HG03039 (cell line): ENCODE data around the gene IQCM.

Source experiments
- ATAC-seq: cut with Tn5 transposase; IDR thresholded peaks from one replicate; pipeline ENCODE4 v1.9.1; 2021; ENCODE audit warnings: mild to moderate bottlenecking, moderate library complexity; ENCODE audit not compliant: unreplicated experiment

Gene IQCM

DNA sequence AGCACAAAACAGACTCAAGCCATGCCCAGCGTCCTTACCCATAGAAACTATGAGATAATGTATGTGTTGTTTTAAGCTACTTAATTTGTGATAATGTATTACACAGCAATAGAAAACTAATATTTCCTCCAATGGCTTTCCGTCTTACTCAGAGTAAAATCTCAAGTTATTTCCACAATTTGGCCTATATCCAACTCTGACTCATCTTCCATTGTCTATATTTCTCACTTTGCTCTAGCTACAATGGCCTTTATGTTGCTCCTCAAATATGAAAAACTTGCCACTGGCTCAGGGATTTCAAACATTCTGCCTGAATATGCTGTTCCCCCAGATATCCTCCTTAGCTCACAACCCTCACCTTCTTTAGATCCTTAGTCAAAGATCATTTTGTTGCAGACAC lies 31.6 kb downstream of the IQCM start:
- ATAC-seq = no peak

DNA sequence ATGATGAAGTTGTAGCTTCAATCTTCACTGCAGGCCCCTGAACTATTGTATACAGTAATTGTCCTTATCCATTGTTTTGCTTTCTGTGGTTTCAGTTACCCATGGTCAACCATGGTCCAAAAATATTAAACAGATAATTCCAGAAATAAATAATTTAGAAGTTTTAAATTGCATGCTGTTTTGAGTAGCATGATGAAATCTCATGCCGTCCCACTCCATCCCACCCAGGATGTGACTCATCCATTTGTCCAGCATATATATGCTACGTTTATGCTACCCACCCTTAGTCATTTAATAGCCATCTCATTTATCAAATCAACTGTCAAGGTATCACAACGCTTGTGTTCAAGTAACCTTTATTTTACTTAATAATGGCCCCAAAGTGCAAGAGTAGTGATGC lies 34.5 kb downstream of the IQCM start:
- no peak for ATAC-seq

GRCh38 chr4:149768477-149768876 lies 47.2 kb downstream of the IQCM start:
- no peak for ATAC-seq

- ATAC-seq = no peak
Measured at GRCh38 chr4:149766135-149766534, 49.5 kb downstream of the IQCM start.

GRCh38 chr4:149765630-149766029 lies 50.0 kb downstream of the IQCM start:
- no peak for ATAC-seq

DNA sequence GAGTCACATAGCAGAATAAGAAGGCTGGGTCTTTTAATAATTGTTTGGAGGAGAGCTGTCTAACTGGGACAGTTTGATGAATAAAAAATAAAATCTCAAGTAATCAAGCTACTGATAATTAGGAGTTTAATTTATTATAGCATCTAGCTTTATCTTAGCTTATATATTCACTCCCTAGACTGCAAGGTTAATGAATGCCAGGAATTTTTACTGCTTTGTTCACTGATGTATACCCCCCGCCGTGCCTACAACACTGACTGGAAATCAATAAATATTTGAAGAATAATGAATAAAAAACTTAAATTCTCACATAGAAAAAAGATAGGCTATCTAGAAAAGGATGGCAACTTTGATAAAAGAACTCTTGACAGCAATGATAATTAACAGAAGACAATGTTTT lies 59.7 kb downstream of the IQCM start:
- ATAC-seq = no peak

- ATAC-seq = no peak
Measured at GRCh38 chr4:149754526-149754925, 61.1 kb downstream of the IQCM start.

DNA sequence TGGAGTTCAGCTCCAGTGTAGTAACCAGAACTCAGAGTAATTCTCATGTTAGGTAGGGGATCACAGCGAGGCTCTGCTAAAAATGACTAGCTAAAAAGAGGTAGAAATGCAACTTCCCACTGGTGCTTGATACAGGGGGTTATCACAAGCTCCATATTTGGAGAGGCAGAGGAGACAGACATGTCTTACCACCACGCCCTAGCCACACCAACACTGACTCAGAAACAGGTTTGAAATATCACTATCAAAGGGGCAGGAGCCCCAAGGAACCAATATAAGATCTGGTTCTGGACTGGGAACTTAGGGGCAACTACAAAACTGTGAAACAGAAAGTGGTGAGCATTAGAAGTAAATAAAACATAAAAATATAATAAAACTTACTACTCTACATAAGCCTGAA lies 62.9 kb downstream of the IQCM start:
- no peak for ATAC-seq

- ATAC-seq = no peak
Measured at GRCh38 chr4:149751174-149751573, 64.5 kb downstream of the IQCM start.

GRCh38 chr4:149749784-149750183 lies 65.9 kb downstream of the IQCM start:
- no peak for ATAC-seq

DNA sequence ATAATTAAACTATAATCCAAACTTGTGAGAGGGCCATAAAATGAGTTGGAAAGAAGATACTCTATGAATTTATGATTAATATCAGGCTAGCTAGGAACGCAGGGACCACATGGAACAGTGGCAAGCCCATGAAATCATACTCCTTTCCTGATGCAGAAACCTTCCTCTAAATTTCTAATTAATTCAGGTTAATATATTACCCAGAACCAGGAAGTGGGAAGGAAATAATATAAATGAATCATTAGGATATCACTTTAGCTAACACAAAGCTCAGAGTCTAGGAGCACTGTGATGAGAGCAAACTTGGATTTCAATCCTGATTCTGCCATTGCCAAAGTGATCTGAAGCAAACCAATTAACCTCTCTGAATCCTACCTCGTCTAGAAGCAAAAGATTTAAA lies 68.0 kb downstream of the IQCM start:
- no peak for ATAC-seq

- no peak for ATAC-seq
Measured at GRCh38 chr4:149746276-149746675, 69.4 kb downstream of the IQCM start.

DNA sequence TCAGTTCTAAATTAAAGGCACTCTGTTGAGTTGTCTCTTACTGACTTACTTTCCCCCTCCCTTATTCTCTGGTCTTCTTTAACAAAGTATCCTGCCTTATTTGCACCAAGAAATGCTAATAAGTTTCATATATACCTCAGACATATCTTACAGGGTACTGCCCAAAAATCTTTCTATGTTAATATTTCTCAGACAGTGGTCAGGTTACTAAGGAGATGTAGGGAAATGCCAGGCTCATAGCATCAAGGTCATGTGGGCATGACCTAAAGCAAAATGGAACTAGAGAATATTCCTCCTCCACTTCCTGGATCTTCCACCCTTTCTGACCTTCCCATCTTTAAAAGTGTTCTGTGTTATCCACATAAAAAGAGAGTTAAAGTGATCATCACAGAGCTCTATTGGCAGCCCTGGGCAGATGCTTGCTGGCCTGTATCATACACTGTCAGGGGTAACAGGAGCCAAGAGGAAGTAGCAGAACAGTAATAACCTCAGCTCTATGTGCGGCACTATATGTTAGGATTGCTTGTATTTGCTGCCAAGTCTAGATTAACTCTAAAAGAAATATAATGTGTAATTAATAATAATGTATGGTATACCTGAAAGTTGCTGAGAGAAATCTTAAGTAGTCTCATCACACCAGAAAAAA lies 74.3 kb downstream of the IQCM start:
- ATAC-seq = no peak

DNA sequence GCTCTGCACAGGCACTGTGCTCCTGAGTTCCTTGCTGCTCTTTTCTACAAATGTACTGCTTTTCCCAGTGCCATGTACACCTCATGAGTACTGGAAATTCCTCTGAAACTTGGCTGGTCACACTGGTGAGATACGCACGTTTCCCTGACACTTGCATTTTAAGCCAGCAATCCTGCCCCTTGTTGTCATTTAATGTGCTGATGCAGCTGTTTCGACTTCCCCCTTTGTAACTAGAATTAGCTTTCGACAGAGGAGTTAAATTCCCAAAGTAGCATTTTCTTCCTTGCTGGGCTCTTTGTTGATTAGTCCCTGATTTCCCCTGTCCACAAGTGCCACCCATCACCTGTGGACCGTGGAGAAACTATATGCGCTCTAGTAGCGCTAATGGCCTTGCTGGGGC lies 77.5 kb downstream of the IQCM start:
- ATAC-seq = no peak

DNA sequence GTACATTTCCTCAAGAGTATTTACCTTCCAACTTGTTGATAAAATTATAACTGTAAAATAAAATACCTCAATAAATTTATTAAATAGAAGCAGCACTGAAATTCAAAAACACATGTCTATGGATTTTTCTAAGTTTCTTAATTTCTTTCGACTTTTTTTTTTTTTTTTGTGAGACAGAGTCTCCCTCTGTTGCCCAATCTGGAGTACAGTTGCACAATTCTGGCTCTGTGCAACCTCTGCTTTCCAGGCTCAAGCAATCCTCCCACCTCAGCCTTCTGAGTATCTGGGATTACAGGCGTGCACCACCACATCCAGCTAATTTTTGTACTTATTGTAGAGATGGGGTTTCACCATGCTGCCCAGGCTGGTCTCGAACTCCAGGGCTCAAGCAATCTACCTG lies 79.8 kb downstream of the IQCM start:
- ATAC-seq = no peak

DNA sequence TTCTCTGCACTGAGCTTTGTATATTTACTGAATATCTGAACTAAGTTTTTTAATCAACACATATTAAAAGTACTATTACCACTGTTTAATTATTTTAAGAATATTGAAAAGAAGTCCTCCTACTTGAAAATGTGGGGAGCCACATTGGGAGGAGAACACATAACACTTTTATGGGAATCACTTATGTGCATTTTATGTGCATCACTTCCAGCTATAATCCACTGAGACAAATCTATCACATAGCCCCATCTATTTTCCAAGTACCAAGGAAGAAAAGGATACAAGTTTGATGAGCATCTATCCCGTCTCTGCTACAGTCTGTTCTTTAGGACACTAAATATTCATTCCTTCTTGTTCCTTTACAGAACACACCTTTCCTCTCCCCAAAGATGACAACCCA lies 87.2 kb downstream of the IQCM start:
- ATAC-seq = no peak

- no peak for ATAC-seq
Measured at GRCh38 chr4:149727663-149728062, 88.0 kb downstream of the IQCM start.

DNA sequence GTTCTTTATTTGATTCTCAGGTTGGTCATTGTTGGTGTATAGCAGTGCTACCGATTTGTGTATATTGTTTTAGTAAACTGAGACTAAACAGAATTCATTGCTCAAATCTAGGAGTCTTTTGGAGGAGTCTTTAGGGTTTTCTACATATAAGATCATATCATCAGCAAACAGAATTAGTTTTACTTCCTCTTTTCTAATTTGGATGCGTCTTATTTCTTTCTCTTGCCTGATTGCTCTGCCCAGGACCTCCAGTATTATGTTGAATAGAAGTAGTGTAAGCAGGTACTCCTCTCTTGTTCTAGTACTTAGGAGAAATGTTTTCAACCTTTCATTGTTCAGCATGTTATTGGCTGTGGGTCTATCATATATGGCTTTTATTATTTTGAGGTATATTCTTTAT lies 92.6 kb downstream of the IQCM start:
- no peak for ATAC-seq

DNA sequence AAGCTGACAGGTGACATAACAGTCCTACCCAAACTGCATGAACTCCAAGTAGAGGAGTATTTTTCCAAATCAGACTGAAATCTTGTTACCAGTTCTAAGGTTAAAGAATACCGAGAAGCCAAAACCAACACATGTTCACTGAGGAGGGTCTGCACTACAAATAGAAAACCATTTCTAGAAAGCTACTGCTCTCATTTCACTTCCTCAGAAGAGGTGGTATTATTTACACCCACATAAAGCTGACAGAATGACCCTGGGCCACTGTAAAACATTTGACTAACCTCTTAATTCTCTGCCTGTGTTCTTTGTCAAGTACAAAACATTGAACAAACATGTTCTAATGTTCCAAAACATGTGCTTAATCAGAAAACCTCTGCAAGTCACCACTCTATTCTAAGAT lies 95.8 kb downstream of the IQCM start:
- no peak for ATAC-seq

DNA sequence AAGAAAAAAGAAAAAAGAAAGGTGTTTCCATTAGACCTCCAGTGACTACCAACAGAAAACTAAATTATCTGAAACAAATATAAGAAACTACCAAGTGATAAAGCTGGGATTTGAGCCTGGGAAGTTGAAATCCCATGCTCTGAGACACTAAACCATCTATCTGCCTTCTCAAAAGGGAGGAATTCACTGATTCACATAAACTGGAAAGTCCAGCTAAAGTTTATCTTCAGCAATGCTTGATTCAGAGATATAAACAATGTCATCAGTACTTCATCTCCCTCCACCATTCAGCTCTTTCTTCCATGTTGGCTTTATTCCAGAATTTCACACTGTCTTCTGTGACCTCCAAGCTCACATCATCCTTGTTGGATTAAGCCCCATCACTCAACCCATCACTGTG lies 96.3 kb downstream of the IQCM start:
- no peak for ATAC-seq

DNA sequence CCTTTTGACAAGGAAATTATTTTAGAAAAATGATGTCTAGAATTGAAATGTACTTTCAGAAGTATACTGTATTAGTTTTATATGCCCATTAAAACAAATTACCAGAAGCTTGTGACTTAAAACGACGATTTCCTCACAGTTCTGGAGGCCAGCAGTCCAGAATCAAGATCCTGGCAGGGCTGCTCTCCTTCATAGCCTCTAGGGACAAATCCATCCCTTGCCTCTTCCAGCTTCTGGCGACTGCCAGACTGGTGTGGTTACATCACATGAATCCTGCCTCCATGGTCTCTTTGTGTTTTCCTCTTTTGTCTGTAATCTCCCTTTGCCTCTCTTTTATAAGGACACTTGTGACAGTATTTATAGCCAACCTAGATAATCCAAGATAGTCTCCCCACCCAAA lies 97.1 kb downstream of the IQCM start:
- no peak for ATAC-seq

GRCh38 chr4:149716728-149717127 lies 98.9 kb downstream of the IQCM start:
- no peak for ATAC-seq

- ATAC-seq = no peak
Measured at GRCh38 chr4:149715822-149716585, 99.6 kb downstream of the IQCM start.
